B cell (primary cell): Measurements from ENCODE around the gene ZNF716.

Experiments used
- EZH2 ChIP-seq: IDR thresholded peaks from 2 replicates; pipeline ENCODE4 v1.6.1; 2012; ENCODE audit warnings: borderline replicate concordance, low read depth, mild to moderate bottlenecking, moderate library complexity, low read length; ENCODE audit not compliant: insufficient read depth, poor library complexity, severe bottlenecking
- TF ChIP-seq, protein P1 (sequence below): fragments of 200-600 bp; IDR thresholded peaks from one replicate; pipeline ENCODE4 v1.8.0; 2022; ENCODE audit warnings: antibody characterized with exemption, mild to moderate bottlenecking

DNA sequence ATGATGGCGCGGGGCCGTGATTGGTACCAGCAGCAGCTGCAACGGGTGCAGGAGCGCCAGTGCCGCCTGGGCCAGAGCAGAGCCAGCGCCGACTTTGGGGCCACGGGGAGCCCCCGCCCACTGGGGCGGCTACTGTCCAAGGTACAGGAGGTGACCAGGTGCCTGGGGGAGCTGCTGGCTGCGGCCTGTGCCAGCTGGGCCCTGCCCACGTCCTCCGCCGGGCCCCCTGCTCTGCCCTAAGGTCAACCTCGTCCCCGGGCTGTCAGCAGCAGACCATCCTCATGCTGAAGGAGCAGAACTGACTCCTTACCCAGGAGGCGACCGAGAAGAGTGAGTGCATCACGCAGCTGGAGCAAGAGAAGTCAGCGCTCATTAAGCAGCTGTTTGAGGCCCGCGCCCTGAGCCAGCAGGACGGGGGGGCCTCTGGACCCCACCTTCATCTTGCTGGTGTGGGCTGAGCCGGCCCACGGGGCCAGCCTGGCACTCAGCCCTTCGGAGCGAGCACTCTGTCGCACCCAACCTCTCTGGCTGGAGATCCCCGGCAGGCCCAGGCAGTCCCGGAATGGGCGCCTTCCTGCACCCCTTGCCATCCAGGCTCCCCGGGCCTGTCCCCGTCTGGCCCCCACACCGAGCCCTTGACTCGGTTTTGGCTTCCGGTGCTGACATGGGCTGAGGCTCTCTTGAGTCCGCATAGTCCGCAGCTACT is 24.6 kb upstream of the ZNF716 start:
- no peak for TF ChIP-seq EZH2
- TF ChIP-seq, protein P1, sequence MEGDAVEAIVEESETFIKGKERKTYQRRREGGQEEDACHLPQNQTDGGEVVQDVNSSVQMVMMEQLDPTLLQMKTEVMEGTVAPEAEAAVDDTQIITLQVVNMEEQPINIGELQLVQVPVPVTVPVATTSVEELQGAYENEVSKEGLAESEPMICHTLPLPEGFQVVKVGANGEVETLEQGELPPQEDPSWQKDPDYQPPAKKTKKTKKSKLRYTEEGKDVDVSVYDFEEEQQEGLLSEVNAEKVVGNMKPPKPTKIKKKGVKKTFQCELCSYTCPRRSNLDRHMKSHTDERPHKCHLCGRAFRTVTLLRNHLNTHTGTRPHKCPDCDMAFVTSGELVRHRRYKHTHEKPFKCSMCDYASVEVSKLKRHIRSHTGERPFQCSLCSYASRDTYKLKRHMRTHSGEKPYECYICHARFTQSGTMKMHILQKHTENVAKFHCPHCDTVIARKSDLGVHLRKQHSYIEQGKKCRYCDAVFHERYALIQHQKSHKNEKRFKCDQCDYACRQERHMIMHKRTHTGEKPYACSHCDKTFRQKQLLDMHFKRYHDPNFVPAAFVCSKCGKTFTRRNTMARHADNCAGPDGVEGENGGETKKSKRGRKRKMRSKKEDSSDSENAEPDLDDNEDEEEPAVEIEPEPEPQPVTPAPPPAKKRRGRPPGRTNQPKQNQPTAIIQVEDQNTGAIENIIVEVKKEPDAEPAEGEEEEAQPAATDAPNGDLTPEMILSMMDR, result no peak
